NCI-H774 (cell line): Measurements from ENCODE around the gene DNAJC4.
A peak's percentile ranks its signal among the peaks of the same experiment; 100 is the strongest.

Experiments used
- DNase-seq: peaks from one replicate; lab custom pipeline; 2025; lab: John Stamatoyannopoulos, UW

DNAJC4 gene

DNA sequence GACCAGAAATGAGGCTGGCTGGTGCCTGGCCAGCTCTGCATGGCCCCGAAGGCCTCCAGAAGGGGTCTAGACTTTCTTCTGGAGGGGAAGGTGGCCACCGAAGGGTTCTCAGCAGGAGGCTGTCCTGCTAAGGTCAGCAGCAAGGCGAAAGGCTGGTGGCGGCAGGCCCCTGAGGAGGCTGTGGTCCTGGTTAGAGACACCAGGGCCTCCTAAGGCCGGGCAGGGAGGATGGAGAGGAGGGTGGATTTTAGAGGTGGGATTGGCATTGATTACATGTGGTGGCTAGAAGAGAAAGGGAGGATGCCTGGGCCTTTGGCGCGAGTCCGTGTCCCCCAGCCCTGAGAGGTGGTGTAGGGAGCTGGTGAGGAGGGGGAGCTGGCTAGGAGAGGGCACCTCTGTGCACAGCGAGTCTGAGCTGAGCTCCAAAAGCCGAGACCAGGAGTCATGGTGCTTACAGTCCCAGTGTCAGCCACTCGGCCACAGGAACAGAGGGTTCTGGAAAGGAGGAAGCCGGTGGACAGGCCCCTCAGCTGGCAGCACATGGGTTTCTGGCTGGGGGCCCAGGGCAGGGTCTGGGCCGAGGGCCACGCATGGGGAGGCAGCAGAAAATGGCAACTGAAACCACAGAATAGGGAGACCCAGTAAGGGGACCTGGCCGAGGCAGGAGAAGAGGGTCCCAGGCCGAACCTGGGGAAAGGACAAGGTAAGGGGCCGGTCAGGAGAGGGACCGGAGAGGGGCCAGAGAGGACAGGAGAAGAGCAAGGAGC lies 21.4 kb upstream of the DNAJC4 start:
- no peak for DNase-seq

DNA sequence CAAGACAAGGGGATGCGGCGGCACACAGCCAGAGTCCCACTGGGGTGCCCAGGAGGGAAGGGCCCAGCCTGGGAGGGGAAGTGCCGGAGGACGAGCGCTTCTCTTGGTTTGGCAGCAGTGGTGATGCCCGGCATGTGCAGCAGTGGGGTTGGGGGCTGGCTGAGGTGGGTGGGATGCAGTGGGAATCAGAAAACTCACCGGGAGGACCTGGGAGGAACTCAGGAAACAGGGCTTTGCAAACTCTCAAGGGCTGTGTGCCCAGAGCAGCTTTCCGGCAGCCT lies 20.8 kb upstream of the DNAJC4 start:
- no peak for DNase-seq

DNA sequence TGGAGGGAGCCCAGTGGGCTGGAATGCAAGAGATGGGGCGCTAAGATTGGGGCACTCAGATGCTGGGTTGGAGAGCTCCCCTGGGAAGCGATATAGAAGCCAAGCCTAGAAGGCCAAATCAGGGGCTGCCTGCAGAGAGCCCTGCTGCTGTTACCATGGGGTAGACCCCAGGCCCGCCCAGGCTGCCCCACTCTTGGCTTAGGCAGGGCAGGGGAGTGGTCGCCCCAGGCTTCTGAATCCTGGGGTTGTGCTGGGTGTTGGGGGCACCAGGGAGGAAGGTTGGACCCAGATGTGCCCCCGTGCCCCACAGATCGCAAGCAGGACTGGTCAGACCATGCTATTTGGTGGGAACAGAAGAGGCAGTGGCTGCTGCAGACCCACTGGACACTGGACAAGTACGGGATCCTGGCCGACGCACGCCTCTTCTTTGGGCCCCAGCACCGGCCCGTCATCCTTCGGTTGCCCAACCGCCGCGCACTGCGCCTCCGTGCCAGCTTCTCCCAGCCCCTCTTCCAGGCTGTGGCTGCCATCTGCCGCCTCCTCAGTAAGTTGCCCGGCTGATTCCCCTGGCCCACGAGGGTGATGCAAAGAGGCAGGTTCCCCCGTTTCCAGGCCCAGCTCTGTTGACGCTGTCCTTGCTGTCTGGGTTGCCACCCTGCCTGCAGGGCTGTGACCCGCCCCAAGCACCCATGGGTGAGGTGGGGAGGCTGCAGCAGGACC lies 19.9 kb upstream of the DNAJC4 start:
- no peak for DNase-seq

DNA sequence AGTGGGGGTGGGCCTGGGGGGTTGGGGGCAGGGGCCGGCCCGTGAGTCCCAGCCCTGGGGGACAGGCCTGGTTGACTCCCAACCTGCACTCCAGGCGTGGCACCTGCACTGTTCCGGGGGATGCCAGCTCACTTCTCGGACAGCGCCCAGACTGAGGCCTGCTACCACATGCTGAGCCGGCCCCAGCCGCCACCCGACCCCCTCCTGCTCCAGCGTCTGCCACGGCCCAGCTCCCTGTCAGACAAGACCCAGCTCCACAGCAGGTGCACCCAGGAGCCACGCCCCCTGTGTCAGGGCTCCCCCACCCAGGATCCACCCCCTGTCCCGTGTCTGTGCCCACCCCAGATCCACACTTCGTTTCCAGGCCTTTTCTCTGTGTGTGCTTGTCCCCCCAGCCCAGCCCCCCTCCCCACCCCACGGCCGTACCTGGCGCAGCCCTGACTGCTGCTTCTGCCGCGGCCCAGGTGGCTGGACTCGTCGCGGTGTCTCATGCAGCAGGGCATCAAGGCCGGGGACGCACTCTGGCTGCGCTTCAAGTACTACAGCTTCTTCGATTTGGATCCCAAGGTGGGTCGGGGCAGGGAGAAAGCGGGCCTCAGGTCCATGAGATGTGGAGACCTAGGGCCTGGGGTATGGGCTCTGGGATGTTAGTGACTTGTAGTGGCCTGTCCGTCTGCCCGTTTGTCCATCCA lies 19.0 kb upstream of the DNAJC4 start:
- DNase-seq = no peak

DNA sequence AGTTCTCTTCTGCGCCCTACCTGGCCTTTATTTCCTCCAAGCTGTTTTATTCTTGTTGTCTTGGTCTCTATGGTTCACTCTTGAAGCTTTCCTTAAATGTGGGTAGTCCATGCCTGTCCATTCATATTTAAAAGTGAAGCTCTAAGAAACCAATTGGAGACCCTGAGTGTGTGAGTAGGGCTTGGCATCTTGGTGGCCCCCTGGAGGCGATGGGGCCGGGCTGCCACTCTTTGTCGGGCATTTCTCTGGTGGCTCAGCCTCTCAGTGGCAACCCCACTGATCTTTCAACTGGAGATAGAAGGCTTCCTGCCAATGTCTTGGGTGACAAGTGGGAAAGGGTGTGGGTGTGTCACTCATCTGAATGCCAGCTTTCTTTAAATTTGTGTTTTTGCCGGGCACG lies 13.5 kb upstream of the DNAJC4 start:
- DNase-seq = no peak

DNA sequence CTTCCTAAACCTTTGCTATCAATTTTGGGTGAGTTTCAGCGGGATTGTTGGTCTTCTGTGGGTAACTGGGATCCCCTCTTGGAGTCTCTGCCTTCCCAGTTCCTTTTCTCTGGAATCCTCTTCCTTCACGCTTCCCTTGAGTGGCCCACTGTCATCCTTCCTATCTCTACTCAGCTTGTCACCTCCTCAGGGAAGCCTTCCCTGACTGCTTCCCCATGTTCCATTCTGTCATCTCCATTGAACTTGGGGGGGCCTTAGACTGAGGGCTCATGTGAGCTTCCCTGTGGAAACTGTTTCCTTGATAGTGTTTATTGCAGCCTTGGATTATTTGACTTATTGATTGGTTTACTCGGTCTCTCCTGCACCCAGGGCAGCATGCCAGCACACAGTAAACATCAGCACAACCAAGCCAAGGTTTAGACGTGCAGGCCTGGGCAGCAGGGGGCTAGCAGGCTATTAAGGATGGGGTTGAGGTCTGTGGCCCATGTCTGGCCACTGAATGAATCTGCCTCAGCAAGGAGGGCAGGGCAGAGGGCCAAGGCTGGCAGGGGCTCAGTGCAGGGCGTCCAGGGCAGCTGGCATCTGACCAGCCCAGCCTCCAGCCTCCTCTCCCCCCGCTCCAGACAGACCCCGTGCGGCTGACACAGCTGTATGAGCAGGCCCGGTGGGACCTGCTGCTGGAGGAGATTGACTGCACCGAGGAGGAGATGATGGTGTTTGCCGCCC lies 11.6 kb upstream of the DNAJC4 start:
- no peak for DNase-seq

DNA sequence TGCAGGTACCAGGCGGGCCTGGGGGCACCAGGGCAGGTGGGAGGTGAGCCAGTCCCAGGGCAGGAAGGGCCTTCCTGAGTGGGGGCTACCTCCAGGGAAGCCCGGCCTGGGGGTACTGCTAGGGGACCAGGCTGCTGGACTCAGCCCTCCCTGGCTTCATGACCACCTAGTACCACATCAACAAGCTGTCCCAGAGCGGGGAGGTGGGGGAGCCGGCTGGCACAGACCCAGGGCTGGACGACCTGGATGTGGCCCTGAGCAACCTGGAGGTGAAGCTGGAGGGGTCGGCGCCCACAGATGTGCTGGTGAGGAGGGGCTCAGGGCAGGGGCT lies 11.0 kb upstream of the DNAJC4 start:
- no peak for DNase-seq

DNA sequence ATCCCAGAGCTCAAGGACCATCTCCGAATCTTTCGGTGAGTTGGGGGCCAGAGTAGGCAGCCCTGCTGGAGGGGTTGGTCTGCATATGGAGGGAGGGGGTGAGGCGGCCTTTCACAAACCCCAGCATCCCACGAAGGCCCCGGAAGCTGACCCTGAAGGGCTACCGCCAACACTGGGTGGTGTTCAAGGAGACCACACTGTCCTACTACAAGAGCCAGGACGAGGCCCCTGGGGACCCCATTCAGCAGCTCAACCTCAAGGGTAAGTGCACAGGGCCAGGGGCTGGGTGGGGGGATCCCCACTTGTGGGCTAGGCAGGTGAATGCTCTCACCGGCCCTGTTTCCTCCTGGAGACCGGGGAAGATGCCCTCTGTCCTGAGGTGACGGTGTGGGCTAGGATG lies 10.6 kb upstream of the DNAJC4 start:
- no peak for DNase-seq

DNA sequence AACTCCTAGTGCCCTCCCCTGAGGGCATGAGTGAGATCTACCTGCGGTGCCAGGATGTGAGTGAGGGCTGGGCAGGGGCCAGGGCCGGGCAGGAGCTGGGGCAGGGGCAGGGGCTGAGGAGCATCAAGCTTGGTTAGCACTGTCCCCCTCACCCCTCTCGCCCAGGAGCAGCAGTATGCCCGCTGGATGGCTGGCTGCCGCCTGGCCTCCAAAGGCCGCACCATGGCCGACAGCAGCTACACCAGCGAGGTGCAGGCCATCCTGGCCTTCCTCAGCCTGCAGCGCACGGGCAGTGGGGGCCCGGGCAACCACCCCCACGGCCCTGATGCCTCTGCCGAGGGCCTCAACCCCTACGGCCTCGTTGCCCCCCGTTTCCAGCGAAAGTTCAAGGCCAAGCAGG lies 10.1 kb upstream of the DNAJC4 start:
- DNase-seq = no peak

DNA sequence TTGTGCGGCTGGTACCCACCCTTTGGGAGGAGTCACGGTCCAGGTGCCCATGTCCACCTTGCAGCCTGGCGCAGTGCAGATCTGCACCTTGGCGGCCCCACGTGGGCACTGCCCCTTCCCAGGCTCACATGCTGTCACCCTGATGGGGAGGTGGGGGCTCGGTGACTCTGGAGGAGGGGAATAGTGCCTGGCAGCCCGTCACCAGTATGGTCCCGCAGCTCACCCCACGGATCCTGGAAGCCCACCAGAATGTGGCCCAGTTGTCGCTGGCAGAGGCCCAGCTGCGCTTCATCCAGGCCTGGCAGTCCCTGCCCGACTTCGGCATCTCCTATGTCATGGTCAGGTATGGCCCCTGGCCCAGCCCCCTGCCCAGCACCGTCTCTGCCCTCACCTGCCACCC lies 9.6 kb upstream of the DNAJC4 start:
- DNase-seq = no peak

DNA sequence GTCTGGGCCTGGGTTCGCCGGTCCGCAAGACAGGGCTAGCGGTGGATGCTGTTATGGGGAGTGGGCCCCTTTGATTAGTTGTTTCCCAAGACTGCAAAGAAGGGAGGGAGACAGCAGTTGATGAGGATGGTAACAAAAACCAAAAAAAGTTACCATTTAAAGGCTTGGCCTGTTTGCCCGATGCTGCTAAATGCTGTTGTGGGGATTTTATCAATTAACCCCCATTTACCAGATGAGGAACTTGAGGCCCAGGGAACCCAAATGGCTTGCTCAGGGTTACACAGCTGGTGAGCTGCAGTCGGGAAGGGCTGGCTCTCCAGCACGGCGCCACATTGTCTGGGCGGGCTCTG lies 7.7 kb upstream of the DNAJC4 start:
- DNase-seq = no peak

DNA sequence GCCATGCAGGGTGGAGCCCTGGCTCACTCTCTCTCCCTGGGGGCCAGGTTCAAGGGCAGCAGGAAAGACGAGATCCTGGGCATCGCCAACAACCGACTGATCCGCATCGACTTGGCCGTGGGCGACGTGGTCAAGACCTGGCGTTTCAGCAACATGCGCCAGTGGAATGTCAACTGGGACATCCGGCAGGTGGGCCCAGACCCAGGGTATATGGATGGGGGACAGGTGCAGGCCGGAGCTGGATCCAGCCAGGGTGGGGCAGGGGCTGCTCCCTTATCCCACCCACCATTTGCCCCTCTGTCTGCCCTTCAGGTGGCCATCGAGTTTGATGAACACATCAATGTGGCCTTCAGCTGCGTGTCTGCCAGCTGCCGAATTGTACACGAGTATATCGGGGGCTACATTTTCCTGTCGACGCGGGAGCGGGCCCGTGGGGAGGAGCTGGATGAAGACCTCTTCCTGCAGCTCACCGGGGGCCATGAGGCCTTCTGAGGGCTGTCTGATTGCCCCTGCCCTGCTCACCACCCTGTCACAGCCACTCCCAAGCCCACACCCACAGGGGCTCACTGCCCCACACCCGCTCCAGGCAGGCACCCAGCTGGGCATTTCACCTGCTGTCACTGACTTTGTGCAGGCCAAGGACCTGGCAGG lies 7.2 kb upstream of the DNAJC4 start:
- DNase-seq = no peak

DNA sequence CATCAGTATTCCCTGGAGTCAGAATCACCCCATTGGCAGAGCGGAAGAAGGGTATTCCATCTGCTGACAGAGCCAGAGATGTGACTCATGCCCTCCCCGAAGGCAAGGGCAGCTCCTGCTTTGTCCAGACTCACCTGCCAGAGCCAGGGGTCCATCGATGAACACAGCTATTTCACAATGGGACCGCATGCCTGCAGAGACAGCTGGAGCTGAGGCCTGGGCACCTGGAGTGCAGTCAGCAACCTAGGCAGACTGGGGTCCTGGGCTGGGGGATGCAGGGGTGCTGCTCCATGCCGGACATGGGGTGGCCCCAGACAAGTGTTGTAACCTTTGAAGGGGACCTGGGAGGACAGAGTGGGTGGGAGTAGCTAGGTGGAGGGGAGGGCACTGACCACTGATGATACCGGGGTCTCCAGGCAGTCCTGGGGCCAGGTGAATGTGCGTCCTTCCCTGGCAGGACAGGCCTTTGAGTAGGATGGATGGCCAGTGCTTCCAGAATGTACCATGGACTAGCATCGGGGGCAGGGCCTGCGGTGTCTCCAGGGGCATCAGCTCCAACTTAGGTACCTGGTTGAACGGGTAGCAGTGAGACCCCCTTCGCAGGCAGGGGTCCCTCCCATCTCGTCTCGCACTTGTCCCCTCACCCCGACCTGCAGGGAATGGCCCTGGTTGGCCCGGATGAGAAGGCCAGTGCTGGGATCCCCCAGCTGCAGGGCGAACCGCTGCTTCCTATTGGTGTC lies 6.0 kb upstream of the DNAJC4 start:
- DNase-seq = no peak

DNA sequence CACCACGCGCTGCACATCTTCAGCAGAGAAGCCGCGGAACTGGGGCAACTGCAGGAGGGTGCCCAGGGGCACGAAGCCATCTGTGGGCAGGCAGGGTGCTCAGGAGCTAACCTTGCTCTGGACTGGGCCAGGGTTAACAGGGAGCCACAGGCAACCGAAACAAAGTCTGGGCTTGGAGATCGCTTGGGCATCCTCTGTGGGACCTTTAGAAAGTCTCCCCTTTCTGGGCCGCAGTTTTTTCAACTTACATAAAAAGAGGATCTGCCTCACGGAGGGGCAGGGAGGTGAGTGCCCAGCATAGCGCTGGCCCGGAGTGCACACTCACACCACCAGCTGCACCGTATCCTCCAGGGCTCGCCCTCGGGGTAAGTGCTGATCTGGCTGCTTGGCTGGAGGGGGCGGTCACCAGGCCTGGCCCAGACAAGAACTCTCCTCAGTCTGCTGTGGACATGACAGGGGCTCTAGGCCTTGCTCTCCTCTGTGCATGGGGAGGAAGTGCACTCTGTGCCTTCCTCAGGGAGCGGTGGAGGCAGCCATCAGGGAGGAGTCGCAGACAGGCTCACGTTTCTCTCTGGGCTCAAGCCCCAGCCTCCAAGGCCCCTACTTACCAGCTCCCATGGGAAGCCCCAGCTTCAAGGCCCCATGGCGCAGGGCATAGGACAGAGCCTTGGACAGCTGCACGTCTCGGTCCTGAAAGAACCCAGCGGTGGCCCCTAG lies 5.3 kb upstream of the DNAJC4 start:
- no peak for DNase-seq

DNA sequence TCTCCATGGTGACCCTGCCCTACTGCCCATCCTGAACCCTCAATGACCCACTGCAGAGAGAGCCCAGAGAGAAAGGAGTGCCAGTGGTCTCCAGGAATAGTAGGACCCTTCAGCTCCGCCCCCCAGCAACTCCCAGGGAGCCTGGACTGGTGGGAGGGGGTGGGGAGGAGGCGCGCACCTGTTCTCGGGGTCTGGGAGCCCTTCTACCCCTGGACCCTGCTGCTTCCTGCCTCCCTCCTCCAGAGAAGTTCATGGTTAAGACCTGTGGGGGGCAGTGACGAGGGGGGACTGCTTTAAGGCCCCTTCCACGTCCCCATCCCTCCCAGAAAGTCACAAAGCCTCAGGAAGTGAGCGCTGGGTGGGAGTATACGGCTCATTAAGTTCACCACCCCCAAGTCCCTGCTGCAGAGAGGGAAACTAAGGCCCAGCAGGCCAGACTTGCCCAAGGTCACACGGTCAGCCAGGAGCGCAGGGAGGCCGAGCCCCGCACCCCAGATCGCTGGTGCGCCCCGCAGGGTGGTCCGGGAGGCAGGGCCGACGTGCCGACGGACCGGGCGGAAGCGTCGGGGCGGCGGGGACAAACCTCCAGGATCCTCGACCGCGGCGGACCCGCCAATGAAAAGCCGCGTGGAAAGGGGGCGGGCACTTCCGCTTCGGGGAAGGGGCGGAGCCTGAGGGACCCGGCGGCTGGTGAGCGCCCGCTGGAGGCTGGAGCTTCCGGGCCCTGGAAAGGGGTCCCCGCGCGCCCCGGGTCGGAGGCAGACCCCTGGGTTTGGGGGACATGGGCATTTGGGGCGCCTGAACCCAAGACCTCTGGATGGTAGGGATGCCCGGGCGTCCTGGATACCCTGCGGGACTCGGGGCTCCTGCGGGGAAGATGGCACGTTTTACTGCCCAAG lies 4.5 kb upstream of the DNAJC4 start, which contains the start of the genes NUDT22 and TRPT1:
NUDT22 (plus strand) TSS at position 667 of the 899 bp plus-strand sequence. CDS start 379 bp downstream, outside the sequence.
TRPT1 (minus strand) TSS at position 579 of the 899 bp plus-strand sequence; CDS start at position 253, 326 bp downstream.
- DNase-seq = peak; percentile 82

DNA sequence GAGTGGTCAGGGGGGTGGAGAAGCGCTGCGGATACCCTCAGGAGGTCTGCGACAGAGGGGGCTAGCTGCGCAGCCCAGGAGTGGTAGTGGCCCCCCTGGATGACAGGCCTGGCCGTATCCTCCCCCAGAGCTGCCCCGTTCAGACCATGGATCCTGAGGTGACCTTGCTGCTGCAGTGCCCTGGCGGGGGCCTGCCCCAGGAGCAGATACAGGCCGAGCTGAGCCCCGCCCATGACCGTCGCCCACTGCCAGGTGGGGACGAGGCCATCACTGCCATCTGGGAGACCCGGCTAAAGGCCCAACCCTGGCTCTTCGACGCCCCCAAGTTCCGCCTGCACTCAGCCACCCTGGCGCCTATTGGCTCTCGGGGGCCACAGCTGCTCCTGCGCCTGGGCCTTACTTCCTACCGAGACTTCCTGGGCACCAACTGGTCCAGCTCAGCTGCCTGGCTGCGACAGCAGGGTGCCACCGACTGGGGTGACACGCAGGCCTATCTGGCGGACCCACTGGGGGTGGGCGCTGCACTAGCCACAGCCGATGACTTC lies 3.8 kb upstream of the DNAJC4 start:
- peak; percentile 73 for DNase-seq

DNA sequence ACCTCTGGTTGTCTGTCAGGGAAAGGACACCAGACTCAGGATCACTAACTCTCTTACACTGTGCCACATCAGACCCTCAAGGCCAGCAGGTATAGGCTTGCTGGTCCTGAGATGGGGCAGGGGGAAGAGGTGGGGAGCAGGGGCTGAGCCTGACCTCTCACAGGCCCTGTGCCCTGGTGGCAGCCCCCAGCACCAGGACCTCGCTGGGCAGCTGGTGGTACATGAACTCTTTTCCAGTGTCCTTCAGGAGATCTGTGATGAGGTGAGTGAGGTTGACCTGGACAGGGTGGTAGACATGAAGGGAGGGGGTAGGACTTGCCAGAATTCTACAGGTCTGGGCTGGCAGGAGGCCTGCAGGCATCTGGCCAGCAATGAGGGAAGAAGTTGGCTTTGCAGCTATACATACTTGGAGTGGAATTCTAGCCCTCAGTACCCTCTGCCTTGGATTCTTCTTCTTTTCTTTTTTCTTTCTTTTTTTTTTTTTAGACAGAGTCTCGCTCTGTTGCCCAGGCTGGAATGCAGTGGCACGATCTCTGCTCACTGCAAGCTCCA lies 2.9 kb upstream of the DNAJC4 start:
- no peak for DNase-seq

DNA sequence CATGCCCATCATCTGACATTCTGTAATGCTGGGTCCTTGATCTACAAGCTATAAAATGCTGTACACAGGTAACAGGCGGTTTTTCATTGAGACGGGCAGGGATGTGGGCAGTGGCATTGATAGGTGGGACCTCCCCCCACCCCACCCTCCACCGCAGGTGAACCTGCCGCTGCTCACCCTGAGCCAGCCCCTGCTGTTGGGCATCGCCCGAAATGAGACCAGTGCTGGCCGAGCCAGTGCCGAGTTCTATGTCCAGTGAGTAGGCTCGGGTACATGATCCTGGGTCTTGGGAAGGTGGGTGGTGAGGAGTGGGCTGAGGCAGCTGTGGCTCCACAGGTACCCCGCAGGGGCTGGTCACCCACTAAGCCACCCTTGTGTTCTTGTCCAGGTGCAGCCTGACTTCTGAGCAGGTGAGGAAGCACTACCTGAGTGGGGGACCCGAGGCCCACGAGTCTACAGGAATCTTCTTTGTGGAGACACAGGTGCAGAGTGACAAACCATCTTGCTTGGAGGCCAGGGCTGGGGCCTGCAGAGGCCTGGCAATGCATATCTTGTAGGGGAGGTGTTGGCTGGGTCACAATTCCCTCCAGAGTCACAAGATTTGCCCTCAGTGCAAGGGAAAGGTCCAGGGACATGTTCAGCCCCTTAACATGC lies 1.1 kb upstream of the DNAJC4 start:
- no peak for DNase-seq

DNA sequence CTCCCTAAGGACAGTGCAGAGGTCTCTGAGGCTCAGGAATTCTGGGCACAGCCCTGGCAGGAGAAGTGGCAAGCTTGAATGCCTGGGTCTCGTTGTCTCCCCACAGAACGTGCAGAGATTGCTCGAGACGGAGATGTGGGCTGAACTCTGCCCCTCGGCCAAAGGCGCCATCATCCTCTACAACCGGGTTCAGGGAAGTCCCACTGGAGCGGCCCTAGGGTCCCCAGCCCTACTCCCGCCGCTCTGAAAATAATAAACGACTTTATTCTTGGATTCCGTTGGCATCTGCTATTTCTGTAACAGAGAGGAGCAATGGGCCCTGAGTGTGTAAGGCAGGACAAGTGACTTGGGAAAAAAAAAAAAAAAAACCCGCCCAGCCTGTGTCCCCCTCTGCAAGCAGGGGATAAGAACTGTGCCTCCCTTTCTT lies 591 bp upstream of the DNAJC4 start:
- DNase-seq = no peak
